ENCODE measurements around the gene PTCD2.

DNA sequence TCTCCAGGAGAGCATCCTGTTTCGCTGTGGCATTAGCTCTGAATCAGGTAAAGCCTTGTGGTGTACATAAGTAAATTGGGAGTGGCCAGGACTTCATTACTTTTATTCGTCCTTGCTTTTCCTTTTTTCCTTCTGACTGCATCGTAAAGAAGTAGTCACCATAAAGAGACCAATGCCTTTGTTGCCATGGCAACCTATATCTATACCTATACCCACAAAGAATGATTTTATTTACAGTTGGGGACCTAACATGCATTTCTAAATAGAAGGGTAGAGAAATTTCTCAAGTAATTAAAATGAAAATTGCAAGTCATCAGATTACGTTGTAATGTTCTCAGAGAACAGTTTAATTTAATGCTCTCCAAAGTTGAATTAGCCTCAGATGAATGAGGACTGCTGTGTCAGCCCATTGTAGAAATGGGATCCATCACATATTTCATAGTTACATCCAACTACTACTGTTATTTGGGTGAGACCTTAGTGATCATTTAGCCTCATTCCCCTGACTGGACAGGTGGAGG is 18.6 kb downstream of the PTCD2 start:
- no peak for TF ChIP-seq CTCF (IDR thresholded peaks at IDR 0.05)
- no peak for TF ChIP-seq POLR2AphosphoS5 (IDR thresholded peaks at IDR 0.05)
- no peak for TF ChIP-seq POLR2A (IDR thresholded peaks at IDR 0.05)
